ENCODE measurements around the gene ACP7.
"Not testable (repeated sequence)": the region's sequence is repeated elsewhere in the genome, so short reads cannot be mapped to it uniquely, and the experiment has no call there.

Gene ACP7

GRCh38 chr19:39110263-39110967, 26.2 kb downstream of the ACP7 start:
- peak; percentile 40 for DNase-seq

GRCh38 chr19:39111593-39112199, 27.5 kb downstream of the ACP7 start:
- no peak for DNase-seq

GRCh38 chr19:39112338-39112890, 28.2 kb downstream of the ACP7 start:
- DNase-seq = no peak

- DNase-seq = no peak
Observed at GRCh38 chr19:39113199-39113598, 29.0 kb downstream of the ACP7 start.

GRCh38 chr19:39115105-39115847, 31.1 kb downstream of the ACP7 start:
- no peak for DNase-seq

GRCh38 chr19:39117023-39117422, 32.9 kb downstream of the ACP7 start:
- DNase-seq = not testable (repeated sequence)

GRCh38 chr19:39119830-39120229, 35.7 kb downstream of the ACP7 start:
- no peak for DNase-seq

GRCh38 chr19:39122934-39123731, 39.0 kb downstream of the ACP7 start:
- no peak for DNase-seq

- DNase-seq = no peak
Observed at GRCh38 chr19:39124136-39124764, 40.1 kb downstream of the ACP7 start.

- no peak for DNase-seq
Observed at GRCh38 chr19:39125199-39125553, 41.0 kb downstream of the ACP7 start.

GRCh38 chr19:39125554-39126311, 41.6 kb downstream of the ACP7 start, which contains the start of gene PAK4:
Gene PAK4 (plus strand): TSS chr19:39125786. CDS start chr19:39169554, 43,768 bp downstream.
- peak; percentile 97 for DNase-seq

- DNase-seq = peak; percentile 21
Observed at GRCh38 chr19:39126312-39127187, 42.4 kb downstream of the ACP7 start.

GRCh38 chr19:39127812-39128515, 43.8 kb downstream of the ACP7 start:
- no peak for DNase-seq

- DNase-seq = no peak
Observed at GRCh38 chr19:39128516-39129079, 44.4 kb downstream of the ACP7 start.

GRCh38 chr19:39129116-39129515, 44.9 kb downstream of the ACP7 start:
- no peak for DNase-seq

GRCh38 chr19:39130337-39131254, 46.4 kb downstream of the ACP7 start:
- DNase-seq = no peak

GRCh38 chr19:39131255-39131755, 47.1 kb downstream of the ACP7 start:
- DNase-seq = no peak

- DNase-seq = no peak
Observed at GRCh38 chr19:39132344-39132969, 48.3 kb downstream of the ACP7 start.

Measured in EL (cell line).